Lower leg skin (tissue), 3 donors: ENCODE measurements around the gene SLC26A3.

Source experiments
- POLR2A ChIP-seq, 2 donors: fragments of 450-650 bp; IDR thresholded peaks; one replicate each; pipeline ENCODE4 v1.6.1; 2016 to 2017; ENCODE audit warnings: antibody characterized with exemption in 2 of 2, mild to moderate bottlenecking in 1 of 2, moderate library complexity in 1 of 2
- TF ChIP-seq, protein P1 (sequence below), 3 donors: fragments of 450-650 bp; IDR thresholded peaks; one replicate each; pipeline ENCODE4 v1.5.1; 2016; ENCODE audit warnings: antibody characterized with exemption in 3 of 3, mild to moderate bottlenecking in 3 of 3, moderate library complexity in 2 of 3

DNA sequence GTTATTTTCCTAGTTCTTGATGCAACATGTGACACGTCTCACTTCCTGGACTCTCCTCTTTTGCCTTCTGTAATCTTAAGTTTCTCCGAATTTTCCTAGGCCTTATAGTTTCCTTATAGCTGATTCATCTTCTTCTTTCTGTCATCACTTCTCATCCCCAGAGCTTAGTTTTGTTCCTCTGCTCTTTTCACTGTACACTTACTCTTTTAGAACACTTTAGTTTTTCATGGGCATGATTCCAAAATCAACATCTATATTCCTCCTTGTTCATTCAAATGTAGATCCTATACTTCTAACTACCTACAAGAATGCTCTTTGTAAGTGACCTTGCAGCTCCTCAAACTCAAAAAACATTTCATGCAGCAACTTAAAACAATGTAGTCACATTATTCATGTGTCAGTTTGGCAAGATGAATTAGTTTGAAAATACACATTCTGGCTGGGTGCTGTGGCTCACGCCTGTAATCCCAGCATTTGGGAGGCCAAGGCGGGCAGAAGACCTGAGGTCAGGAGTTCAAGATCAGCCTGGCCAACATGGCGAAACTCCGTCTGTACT lies 13.1 kb upstream of the SLC26A3 start:
- no peak for TF ChIP-seq POLR2A (IDR thresholded peaks at IDR 0.05)
- TF ChIP-seq, protein P1, sequence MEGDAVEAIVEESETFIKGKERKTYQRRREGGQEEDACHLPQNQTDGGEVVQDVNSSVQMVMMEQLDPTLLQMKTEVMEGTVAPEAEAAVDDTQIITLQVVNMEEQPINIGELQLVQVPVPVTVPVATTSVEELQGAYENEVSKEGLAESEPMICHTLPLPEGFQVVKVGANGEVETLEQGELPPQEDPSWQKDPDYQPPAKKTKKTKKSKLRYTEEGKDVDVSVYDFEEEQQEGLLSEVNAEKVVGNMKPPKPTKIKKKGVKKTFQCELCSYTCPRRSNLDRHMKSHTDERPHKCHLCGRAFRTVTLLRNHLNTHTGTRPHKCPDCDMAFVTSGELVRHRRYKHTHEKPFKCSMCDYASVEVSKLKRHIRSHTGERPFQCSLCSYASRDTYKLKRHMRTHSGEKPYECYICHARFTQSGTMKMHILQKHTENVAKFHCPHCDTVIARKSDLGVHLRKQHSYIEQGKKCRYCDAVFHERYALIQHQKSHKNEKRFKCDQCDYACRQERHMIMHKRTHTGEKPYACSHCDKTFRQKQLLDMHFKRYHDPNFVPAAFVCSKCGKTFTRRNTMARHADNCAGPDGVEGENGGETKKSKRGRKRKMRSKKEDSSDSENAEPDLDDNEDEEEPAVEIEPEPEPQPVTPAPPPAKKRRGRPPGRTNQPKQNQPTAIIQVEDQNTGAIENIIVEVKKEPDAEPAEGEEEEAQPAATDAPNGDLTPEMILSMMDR (IDR thresholded peaks at IDR 0.05) = no peak
